Activated naive CD8-positive, alpha-beta T cell treated with anti-CD3 and anti-CD28 coated beads for 36 hours (primary cell): ENCODE measurements around the gene CTNNBIP1. TPM values are rescaled to one million over a fixed set of nuclear protein-coding genes. Genes with fewer than 3 reads are reported as not detected.

ENCODE experiments used
- DNase-seq: peaks from one replicate; pipeline ENCODE4 v3.0.0; 2021
- H3K27ac Mint-ChIP-seq: one replicate; pipeline ENCODE4 v1.8.0; 2022; ENCODE audit warnings: mild to moderate bottlenecking, moderate library complexity, mixed read lengths
- H3K27me3 Mint-ChIP-seq: one replicate; pipeline ENCODE4 v1.8.0; 2022; ENCODE audit warnings: mild to moderate bottlenecking, mixed read lengths
- H3K36me3 Mint-ChIP-seq: one replicate; pipeline ENCODE4 v1.8.0; 2021; ENCODE audit warnings: mild to moderate bottlenecking, mixed read lengths
- H3K4me1 Mint-ChIP-seq: one replicate; pipeline ENCODE4 v1.8.0; 2021; ENCODE audit warnings: mixed read lengths
- H3K4me3 Mint-ChIP-seq: one replicate; pipeline ENCODE4 v1.8.0; 2022; ENCODE audit warnings: mild to moderate bottlenecking, moderate library complexity, mixed read lengths
- H3K9me3 Mint-ChIP-seq: one replicate; pipeline ENCODE4 v1.8.0; 2022; ENCODE audit warnings: mixed read lengths
- total RNA-seq, 2 experiments: library from RNA; stranded (reverse); gene quantifications; one replicate each; pipeline ENCODE4 v1.2.3, GENCODE V29; 2021

The CTNNBIP1 gene
- total RNA-seq, 2 experiments from 2014 or later, result 8.0 to 8.6 TPM

GRCh38 chr1:9843576-9843945 is 66.5 kb downstream of the CTNNBIP1 start:
- Mint-ChIP-seq H3K27ac (no peak overlapping the region), H3K36me3 (no peaks in the 10 kb centered on the region), H3K4me3 (no peak overlapping the region), H3K9me3 (no peaks in the 10 kb centered on the region), H3K4me1 (no peaks in the 10 kb centered on the region), H3K27me3 (no peaks in the 10 kb centered on the region)
- no peak for DNase-seq

GRCh38 chr1:9842781-9843575 is 67.1 kb downstream of the CTNNBIP1 start:
- no peaks in the 10 kb centered on the region for H3K9me3 Mint-ChIP-seq
- no peak overlapping the region for H3K27ac Mint-ChIP-seq
- H3K36me3 Mint-ChIP-seq, result no peaks in the 10 kb centered on the region
- H3K4me3 Mint-ChIP-seq, result no peak overlapping the region
- no peaks in the 10 kb centered on the region for H3K27me3 Mint-ChIP-seq
- DNase-seq, result no peak
- H3K4me1 Mint-ChIP-seq, result no peaks in the 10 kb centered on the region

- H3K27me3 Mint-ChIP-seq, result no peaks in the 10 kb centered on the region
- no peak overlapping the region for H3K4me3 Mint-ChIP-seq
- no peak overlapping the region for H3K27ac Mint-ChIP-seq
- H3K4me1 Mint-ChIP-seq, result no peaks in the 10 kb centered on the region
- H3K36me3 Mint-ChIP-seq, result no peaks in the 10 kb centered on the region
- DNase-seq, result no peak
- H3K9me3 Mint-ChIP-seq, result no peaks in the 10 kb centered on the region
Measured at GRCh38 chr1:9842073-9842711, 67.9 kb downstream of the CTNNBIP1 start.

GRCh38 chr1:9841460-9841859 is 68.6 kb downstream of the CTNNBIP1 start:
- no peaks in the 10 kb centered on the region for H3K9me3 Mint-ChIP-seq
- H3K36me3 Mint-ChIP-seq, result no peaks in the 10 kb centered on the region
- H3K4me3 Mint-ChIP-seq, result no peak overlapping the region
- no peaks in the 10 kb centered on the region for H3K27me3 Mint-ChIP-seq
- no peak for DNase-seq
- H3K27ac Mint-ChIP-seq, result no peak overlapping the region
- no peaks in the 10 kb centered on the region for H3K4me1 Mint-ChIP-seq

- no peak for DNase-seq
Measured at GRCh38 chr1:9840176-9840575, 69.9 kb downstream of the CTNNBIP1 start.

GRCh38 chr1:9838946-9839345 is 71.1 kb downstream of the CTNNBIP1 start:
- DNase-seq, result no peak
- H3K27ac Mint-ChIP-seq, result no peak overlapping the region
- no peaks in the 10 kb centered on the region for H3K9me3 Mint-ChIP-seq
- H3K4me1 Mint-ChIP-seq, result no peaks in the 10 kb centered on the region
- H3K36me3 Mint-ChIP-seq, result no peaks in the 10 kb centered on the region
- H3K27me3 Mint-ChIP-seq, result no peaks in the 10 kb centered on the region
- H3K4me3 Mint-ChIP-seq, result no peak overlapping the region

More at GRCh38 chr1:9840176-9840575, 69.9 kb downstream of the CTNNBIP1 start:
- Mint-ChIP-seq H3K27ac (no peak overlapping the region), H3K4me3 (no peak overlapping the region), H3K36me3 (no peaks in the 10 kb centered on the region), H3K27me3 (no peaks in the 10 kb centered on the region), H3K4me1 (no peaks in the 10 kb centered on the region), H3K9me3 (no peaks in the 10 kb centered on the region)

GRCh38 chr1:9836632-9836960 is 73.5 kb downstream of the CTNNBIP1 start:
- H3K36me3 Mint-ChIP-seq, result no peaks in the 10 kb centered on the region

GRCh38 chr1:9835758-9836631 is 74.1 kb downstream of the CTNNBIP1 start:
- DNase-seq, result no peak
- H3K27ac Mint-ChIP-seq, result no peak overlapping the region
- H3K9me3 Mint-ChIP-seq, result no peaks in the 10 kb centered on the region
- H3K4me3 Mint-ChIP-seq, result no peak overlapping the region
- no peaks in the 10 kb centered on the region for H3K4me1 Mint-ChIP-seq
- no peaks in the 10 kb centered on the region for H3K27me3 Mint-ChIP-seq
- H3K36me3 Mint-ChIP-seq, result no peaks in the 10 kb centered on the region

More at GRCh38 chr1:9836632-9836960, 73.5 kb downstream of the CTNNBIP1 start:
- no peaks in the 10 kb centered on the region for H3K4me1 Mint-ChIP-seq
- H3K9me3 Mint-ChIP-seq, result no peaks in the 10 kb centered on the region
- H3K4me3 Mint-ChIP-seq, result no peak overlapping the region
- no peak for DNase-seq
- no peaks in the 10 kb centered on the region for H3K27me3 Mint-ChIP-seq
- no peak overlapping the region for H3K27ac Mint-ChIP-seq

GRCh38 chr1:9835404-9835757 is 74.7 kb downstream of the CTNNBIP1 start:
- no peak for DNase-seq
- no peak overlapping the region for H3K27ac Mint-ChIP-seq
- H3K36me3 Mint-ChIP-seq, result no peaks in the 10 kb centered on the region
- no peak overlapping the region for H3K4me3 Mint-ChIP-seq
- H3K4me1 Mint-ChIP-seq, result no peaks in the 10 kb centered on the region
- H3K27me3 Mint-ChIP-seq, result no peaks in the 10 kb centered on the region
- H3K9me3 Mint-ChIP-seq, result no peaks in the 10 kb centered on the region

- no peak overlapping the region for H3K27ac Mint-ChIP-seq
- H3K4me3 Mint-ChIP-seq, result no peak overlapping the region
- no peak for DNase-seq
- no peaks in the 10 kb centered on the region for H3K27me3 Mint-ChIP-seq
- no peaks in the 10 kb centered on the region for H3K36me3 Mint-ChIP-seq
- H3K4me1 Mint-ChIP-seq, result no peaks in the 10 kb centered on the region
- no peaks in the 10 kb centered on the region for H3K9me3 Mint-ChIP-seq
Measured at GRCh38 chr1:9833632-9834031, 76.4 kb downstream of the CTNNBIP1 start.

- Mint-ChIP-seq H3K27me3 (peaks cover 10% of the 10 kb centered on the region), H3K4me3 (no peak overlapping the region), H3K27ac (no peak overlapping the region), H3K4me1 (peaks cover 15% of the 10 kb centered on the region), H3K36me3 (no peaks in the 10 kb centered on the region), H3K9me3 (no peaks in the 10 kb centered on the region)
- DNase-seq, result no peak
Measured at GRCh38 chr1:9827558-9828185, 82.4 kb downstream of the CTNNBIP1 start.

- no peaks in the 10 kb centered on the region for H3K36me3 Mint-ChIP-seq
- no peaks in the 10 kb centered on the region for H3K9me3 Mint-ChIP-seq
- no peak overlapping the region for H3K4me3 Mint-ChIP-seq
- peaks cover 10% of the 10 kb centered on the region for H3K27me3 Mint-ChIP-seq
- no peak for DNase-seq
- H3K4me1 Mint-ChIP-seq, result peaks cover 24% of the 10 kb centered on the region
- H3K27ac Mint-ChIP-seq, result no peak overlapping the region
Measured at GRCh38 chr1:9826616-9827015, 83.5 kb downstream of the CTNNBIP1 start.

GRCh38 chr1:9826087-9826486 is 84.0 kb downstream of the CTNNBIP1 start:
- Mint-ChIP-seq H3K9me3 (no peaks in the 10 kb centered on the region), H3K4me3 (no peak overlapping the region), H3K4me1 (peaks cover 27% of the 10 kb centered on the region), H3K36me3 (no peaks in the 10 kb centered on the region), H3K27me3 (peaks cover 10% of the 10 kb centered on the region), H3K27ac (no peak overlapping the region)
- DNase-seq, result no peak

GRCh38 chr1:9825093-9826074 is 84.7 kb downstream of the CTNNBIP1 start:
- Mint-ChIP-seq H3K36me3 (peaks cover 1% of the 10 kb centered on the region), H3K27ac (no peak overlapping the region), H3K4me1 (peaks cover 29% of the 10 kb centered on the region), H3K9me3 (no peaks in the 10 kb centered on the region), H3K4me3 (peak overlapping the region; percentile 1), H3K27me3 (peaks cover 10% of the 10 kb centered on the region)
- peak; percentile 41 for DNase-seq
